HepG2 (cell line): Measurements from ENCODE around the gene KRT12. TPM values are rescaled to one million over a fixed set of nuclear protein-coding genes. Genes with fewer than 3 reads are reported as not detected.

Experiments used
- ATAC-seq: fragments of 200-7000 bp; cut with Tn5 transposase; 3 replicates; pipeline ENCODE4 v1.9.1; 2020; ENCODE audit warnings: mild to moderate bottlenecking, moderate library complexity
- BruUV-seq: library from RNA; stranded (reverse); fragments of 400-500 nt; replicated peaks from 2 replicates; lab custom pipeline; 2021; lab: Mats Ljungman, UMichigan
- CTCF ChIA-PET: fragments of 300-600 bp; formaldehyde crosslinking; extraction: SDS; loops from one replicate; lab custom pipeline; 2021; ENCODE audit warnings: low total read pairs, inconsistent platforms, low intra/inter-chr PET ratio; lab: Yijun Ruan, JAX
- POLR2A ChIA-PET: fragments of 350-600 bp; sonication (Branson Sonifier 250); formaldehyde crosslinking; loops from one replicate; lab custom pipeline; 2020; ENCODE audit warnings: antibody characterized with exemption, inconsistent platforms; lab: Yijun Ruan, JAX
- DNase-seq: peaks from one replicate; pipeline ENCODE4 v3.0.0-alpha.2; 2015; ENCODE audit warnings: low spot score
- FAIRE-seq: peaks from 3 replicates; lab custom pipeline; 2011; peaks lifted over from hg19 to GRCh38; lab: Jason Lieb, UNC
- H2AFZ ChIP-seq: one replicate; pipeline ENCODE4 v1.6.1; 2011; ENCODE audit warnings: low read length, inconsistent platforms
- H3K27ac ChIP-seq: fragments of 300-600 bp; 3 replicates; pipeline ENCODE4 v1.8.0; 2011; ENCODE audit warnings: mixed run types, mild to moderate bottlenecking, mixed read lengths, low read length, inconsistent platforms; ENCODE audit not compliant: insufficient read depth; ENCODE audit errors: extremely low read length
- H3K27me3 ChIP-seq, 2 experiments: fragments of 200-600 bp in 1 of 2; 2 replicates in 1 of 2; 3 replicates in 1 of 2; pipeline versions ENCODE4 v1.6.0 to v1.8.0; 2011; ENCODE audit warnings: low read length in 2 of 2, mild to moderate bottlenecking in 2 of 2, moderate library complexity in 2 of 2, inconsistent platforms in 1 of 2; ENCODE audit not compliant: insufficient read depth in 2 of 2, control insufficient read depth in 1 of 2
- H3K36me3 ChIP-seq, 2 experiments: fragments of 200-600 bp in 1 of 2; replicated peaks in 1 of 2; 2 replicates in 1 of 2; 3 replicates in 1 of 2; pipeline versions ENCODE4 v1.5.1 to v1.8.0; 2011; ENCODE audit warnings: low read length in 2 of 2, inconsistent platforms in 1 of 2; ENCODE audit not compliant: insufficient read depth in 2 of 2, control insufficient read depth in 1 of 2
- H3K4me1 ChIP-seq: 2 replicates; pipeline ENCODE4 v1.5.1; 2012; ENCODE audit warnings: low read length, inconsistent platforms; ENCODE audit not compliant: insufficient read depth
- H3K4me2 ChIP-seq: 2 replicates; pipeline ENCODE4 v1.6.0; 2011; ENCODE audit warnings: low read depth, low read length, inconsistent platforms
- H3K4me3 ChIP-seq, 3 experiments: fragments of 200-600 bp in 1 of 3; sonication (generic), shearing (Covaris generic) in 1 of 3; replicated peaks in 1 of 3; 2 replicates each; pipeline ENCODE4 v1.5.1; 2011 to 2016; ENCODE audit warnings: low read length in 3 of 3, inconsistent platforms in 2 of 3, low read depth in 2 of 3, mild to moderate bottlenecking in 2 of 3, control low read depth in 1 of 3, mixed read lengths in 1 of 3; ENCODE audit not compliant: insufficient read depth in 1 of 3
- H3K79me2 ChIP-seq: one replicate; pipeline ENCODE4 v1.6.1; 2011; ENCODE audit warnings: low read length, inconsistent platforms; ENCODE audit not compliant: insufficient read depth
- H3K9ac ChIP-seq: 2 replicates; pipeline ENCODE4 v1.6.0; 2011; ENCODE audit warnings: mild to moderate bottlenecking, low read depth, low read length, inconsistent platforms; ENCODE audit not compliant: insufficient read depth
- H3K9me3 ChIP-seq: 2 replicates; pipeline ENCODE4 v1.5.1; 2012; ENCODE audit warnings: mild to moderate bottlenecking, low read length
- H4K20me1 ChIP-seq: 2 replicates; pipeline ENCODE4 v1.6.0; 2011; ENCODE audit warnings: inconsistent platforms, mild to moderate bottlenecking, low read length, moderate library complexity; ENCODE audit not compliant: insufficient read depth
- ETV6 ChIP-seq: sonication (generic); formaldehyde crosslinking; conservative IDR thresholded peaks from 2 replicates; pipeline ENCODE4 v1.4.0; 2020; ENCODE audit warnings: missing genetic modification reagents
- GATAD1 ChIP-seq: IDR thresholded peaks from 2 replicates; pipeline ENCODE4 v1.6.1; 2016; ENCODE audit warnings: missing genetic modification reagents, missing compliant biosample characterization
- HNF4A ChIP-seq: sonication (generic); formaldehyde crosslinking; IDR thresholded peaks from 2 replicates; pipeline ENCODE4 v1.4.0; 2020; ENCODE audit warnings: missing genetic modification reagents
- KLF9 ChIP-seq: IDR thresholded peaks from 2 replicates; pipeline ENCODE4 v1.6.1; 2016; ENCODE audit warnings: low read depth
- MAF1 ChIP-seq: sonication (generic); formaldehyde crosslinking; IDR thresholded peaks from 2 replicates; pipeline ENCODE4 v1.5.0; 2020; ENCODE audit warnings: missing genetic modification reagents, borderline replicate concordance
- NCOR1 ChIP-seq: fragments of 200-600 bp; sonication (generic); IDR thresholded peaks from 2 replicates; pipeline ENCODE4 v1.7.0; 2017; ENCODE audit warnings: antibody characterized with exemption, low read length, borderline replicate concordance
- PHF5A ChIP-seq: IDR thresholded peaks from one replicate; pipeline ENCODE4 v1.6.1; 2018; ENCODE audit warnings: low read depth, missing genetic modification reagents; ENCODE audit not compliant: unreplicated experiment
- WGBS: methylation state at CpG from one replicate; pipeline ENCODE4 v1.1.6; 2017; ENCODE audit warnings: low lambda C conversion rate; 5-methylcytosine and 5-hydroxymethylcytosine counted together
- in situ Hi-C: cut with HindIII; loops from 2 replicates; pipeline ENCODE4 v1.10.0; 2017; ENCODE audit warnings: low pct_unique_long_range_greater_than_20kb; ENCODE audit not compliant: extremely low pct_ligation_motif_present
- intact Hi-C: fragments of 100-400 bp; cut with micrococcal nuclease; formaldehyde crosslinking; loops from one replicate; pipeline ENCODE4 v1.10.0; 2022; ENCODE audit not compliant: unreplicated experiment
- polyA plus RNA-seq, 8 experiments: library from polyadenylated mRNA; depleted of rRNA in 3 of 8; stranded (reverse) in 7 of 8; unstranded in 1 of 8; fragments of >200 nt; fragmentation: Illumina TruSeq in 4 of 8; extraction: Trizol in 4 of 8; gene quantifications; 2 replicates each; pipeline versions ENCODE4 v1.2.1 to v1.2.3, GENCODE V29; 2011 to 2016; ENCODE audit warnings: low read depth in 4 of 8, missing spikeins in 1 of 8, mixed read lengths in 1 of 8; ENCODE audit not compliant: insufficient read depth in 1 of 8
- total RNA-seq, 5 experiments: library from RNA; depleted of rRNA; stranded (reverse); fragments of >200 nt; fragmentation: Illumina TruSeq; extraction: Trizol; gene quantifications; 2 replicates each; pipeline ENCODE4 v1.2.3, GENCODE V29; 2016; ENCODE audit warnings: low read depth in 1 of 5
- TF ChIP-seq, protein P1 (sequence below): sonication (generic); formaldehyde crosslinking; IDR thresholded peaks from 2 replicates; pipeline ENCODE4 v1.5.0; 2020; ENCODE audit warnings: missing genetic modification reagents
- TF ChIP-seq, protein P2 (sequence below): sonication (generic); formaldehyde crosslinking; IDR thresholded peaks from 2 replicates; pipeline ENCODE4 v1.5.0; 2020; ENCODE audit warnings: missing genetic modification reagents

The KRT12 gene
- total and polyA plus RNA-seq, 2 of the 13 experiments (the other 11 are each of a cell fraction or from before 2014, with no cell fraction given) = 0.07 to 0.09 TPM

DNA sequence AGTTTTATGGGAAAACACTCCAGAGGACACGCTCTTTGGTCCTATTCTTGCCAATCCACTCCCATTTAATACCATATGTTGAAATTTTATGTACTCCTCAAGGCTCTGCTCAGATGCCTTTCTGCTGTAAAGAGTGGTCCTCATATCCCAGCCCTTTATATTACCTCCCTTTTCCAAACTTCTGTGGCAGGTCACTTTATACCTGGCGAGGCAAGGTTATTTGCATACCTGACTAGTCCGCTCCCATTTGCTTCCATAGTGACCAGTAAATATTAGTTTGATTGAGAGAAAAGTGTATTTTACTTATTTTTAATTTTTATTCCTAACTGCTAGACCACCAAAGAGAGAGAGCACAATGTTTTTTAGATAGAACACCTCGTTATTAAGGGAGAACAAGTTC, 17.3 kb downstream of the KRT12 start:
- TF ChIP-seq ETV6 (CRISPR knock-in tag) = no peak
- TF ChIP-seq KLF9 (CRISPR knock-in tag) = no peak
- TF ChIP-seq, protein P1, sequence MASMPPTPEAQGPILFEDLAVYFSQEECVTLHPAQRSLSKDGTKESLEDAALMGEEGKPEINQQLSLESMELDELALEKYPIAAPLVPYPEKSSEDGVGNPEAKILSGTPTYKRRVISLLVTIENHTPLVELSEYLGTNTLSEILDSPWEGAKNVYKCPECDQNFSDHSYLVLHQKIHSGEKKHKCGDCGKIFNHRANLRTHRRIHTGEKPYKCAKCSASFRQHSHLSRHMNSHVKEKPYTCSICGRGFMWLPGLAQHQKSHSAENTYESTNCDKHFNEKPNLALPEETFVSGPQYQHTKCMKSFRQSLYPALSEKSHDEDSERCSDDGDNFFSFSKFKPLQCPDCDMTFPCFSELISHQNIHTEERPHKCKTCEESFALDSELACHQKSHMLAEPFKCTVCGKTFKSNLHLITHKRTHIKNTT = no peak
- TF ChIP-seq, protein P2, sequence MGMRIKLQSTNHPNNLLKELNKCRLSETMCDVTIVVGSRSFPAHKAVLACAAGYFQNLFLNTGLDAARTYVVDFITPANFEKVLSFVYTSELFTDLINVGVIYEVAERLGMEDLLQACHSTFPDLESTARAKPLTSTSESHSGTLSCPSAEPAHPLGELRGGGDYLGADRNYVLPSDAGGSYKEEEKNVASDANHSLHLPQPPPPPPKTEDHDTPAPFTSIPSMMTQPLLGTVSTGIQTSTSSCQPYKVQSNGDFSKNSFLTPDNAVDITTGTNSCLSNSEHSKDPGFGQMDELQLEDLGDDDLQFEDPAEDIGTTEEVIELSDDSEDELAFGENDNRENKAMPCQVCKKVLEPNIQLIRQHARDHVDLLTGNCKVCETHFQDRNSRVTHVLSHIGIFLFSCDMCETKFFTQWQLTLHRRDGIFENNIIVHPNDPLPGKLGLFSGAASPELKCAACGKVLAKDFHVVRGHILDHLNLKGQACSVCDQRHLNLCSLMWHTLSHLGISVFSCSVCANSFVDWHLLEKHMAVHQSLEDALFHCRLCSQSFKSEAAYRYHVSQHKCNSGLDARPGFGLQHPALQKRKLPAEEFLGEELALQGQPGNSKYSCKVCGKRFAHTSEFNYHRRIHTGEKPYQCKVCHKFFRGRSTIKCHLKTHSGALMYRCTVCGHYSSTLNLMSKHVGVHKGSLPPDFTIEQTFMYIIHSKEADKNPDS = no peak
- TF ChIP-seq GATAD1 (CRISPR knock-in tag) = no peak
- TF ChIP-seq PHF5A = no peak
- no peak for TF ChIP-seq HNF4A (CRISPR knock-in tag)
- no peak for TF ChIP-seq NCOR1
- TF ChIP-seq MAF1 (CRISPR knock-in tag) = no peak
- Histone ChIP-seq H3K9ac (no peak overlapping the region), H4K20me1 (no peaks in the 10 kb centered on the region), H3K4me2 (no peak overlapping the region), H3K9me3 (no peaks in the 10 kb centered on the region), H3K36me3 (no peaks in the 10 kb centered on the region), H3K27me3 (0 out of 5 replicates have a peak, but pooled peaks cover 0 to 3% of the 10 kb centered on the region in 2 experiments), H3K79me2 (no peaks in the 10 kb centered on the region), H3K27ac (no peak overlapping the region), H3K4me1 (peaks cover 10% of the 10 kb centered on the region; the same call in 1 of the 2 replicates), H2AFZ (no peak overlapping the region), H3K4me3 (no peak overlapping the region)
- FAIRE-seq (no peak), ATAC-seq (no peak), DNase-seq (no peak)
- no TSS peak for BruUV-seq
- intact Hi-C loops (loop anchor here (5.0 kb wide), 1 partner anchor 232 kb away; no protein-coding TSS in a partner anchor), in situ Hi-C loops (no loop called here)
- ChIA-PET CTCF (no interaction called here), POLR2A (no interaction called here)
- WGBS = 33% methylated on average over 4 of the region's 4 CpGs
